Endothelial cell (in vitro differentiated cells): ENCODE results near the gene STC2. TPM values are rescaled to one million over a fixed set of nuclear protein-coding genes. Genes with fewer than 3 reads are reported as not detected.

Source experiments
- DNase-seq: peaks from one replicate; pipeline ENCODE4 v3.0.0; 2021; ENCODE audit warnings: low spot score
- H3K27ac Mint-ChIP-seq: one replicate; pipeline ENCODE4 v1.8.0; 2021; ENCODE audit warnings: mixed read lengths, inconsistent platforms; ENCODE audit not compliant: unreplicated experiment
- H3K27me3 Mint-ChIP-seq: one replicate; pipeline ENCODE4 v1.8.0; 2021; ENCODE audit warnings: mild to moderate bottlenecking, moderate library complexity, mixed read lengths, inconsistent platforms; ENCODE audit not compliant: unreplicated experiment
- H3K36me3 Mint-ChIP-seq: one replicate; pipeline ENCODE4 v1.8.0; 2021; ENCODE audit warnings: mild to moderate bottlenecking, low read depth, mixed read lengths, inconsistent platforms; ENCODE audit not compliant: unreplicated experiment
- H3K4me1 Mint-ChIP-seq: one replicate; pipeline ENCODE4 v1.8.0; 2021; ENCODE audit warnings: mild to moderate bottlenecking, mixed read lengths, inconsistent platforms; ENCODE audit not compliant: unreplicated experiment
- H3K4me3 Mint-ChIP-seq: one replicate; pipeline ENCODE4 v1.8.0; 2021; ENCODE audit warnings: mild to moderate bottlenecking, mixed read lengths, inconsistent platforms; ENCODE audit not compliant: unreplicated experiment
- H3K9me3 Mint-ChIP-seq: one replicate; pipeline ENCODE4 v1.8.0; 2021; ENCODE audit warnings: mixed read lengths, inconsistent platforms; ENCODE audit not compliant: unreplicated experiment
- CTCF ChIP-seq: fragments of 200-600 bp; sonication (generic); IDR thresholded peaks from one replicate; pipeline ENCODE4 v1.5.0; 2021; ENCODE audit warnings: antibody characterized with exemption; ENCODE audit not compliant: unreplicated experiment
- total RNA-seq: library from RNA; stranded (reverse); fragmentation: NEBNext Ultra II Directional; extraction: Animal tissue kit (Norgen Biotek cat#: 25700); gene quantifications from one replicate; pipeline ENCODE4 v1.2.1, GENCODE V29; 2021; ENCODE audit not compliant: unreplicated experiment

Gene STC2
- total RNA-seq, 1 donor from 2014 or later: 3.6 TPM

- TF ChIP-seq CTCF: no peak
- peaks cover 5% of the 10 kb centered on the region for H3K27me3 Mint-ChIP-seq
- H3K4me1 Mint-ChIP-seq: peaks cover 8% of the 10 kb centered on the region
- DNase-seq: no peak
- H3K4me3 Mint-ChIP-seq: no peak overlapping the region
- no peak overlapping the region for H3K27ac Mint-ChIP-seq
- H3K9me3 Mint-ChIP-seq: no peaks in the 10 kb centered on the region
- H3K36me3 Mint-ChIP-seq: no peaks in the 10 kb centered on the region
Observed at GRCh38 chr5:173340451-173340850, 12.2 kb upstream of the STC2 start.

- TF ChIP-seq CTCF: no peak
- DNase-seq: no peak
- Mint-ChIP-seq H3K4me1 (peaks cover 8% of the 10 kb centered on the region), H3K9me3 (no peaks in the 10 kb centered on the region), H3K36me3 (no peaks in the 10 kb centered on the region), H3K27ac (no peak overlapping the region), H3K4me3 (no peak overlapping the region), H3K27me3 (peaks cover 5% of the 10 kb centered on the region)
Observed at GRCh38 chr5:173339286-173339685, 11.1 kb upstream of the STC2 start.

- no peak for TF ChIP-seq CTCF
- Mint-ChIP-seq H3K9me3 (no peaks in the 10 kb centered on the region), H3K4me1 (peaks cover 8% of the 10 kb centered on the region), H3K27ac (no peak overlapping the region), H3K27me3 (peaks cover 5% of the 10 kb centered on the region), H3K4me3 (no peak overlapping the region), H3K36me3 (no peaks in the 10 kb centered on the region)
- DNase-seq: no peak
Observed at GRCh38 chr5:173338380-173339015, 10.3 kb upstream of the STC2 start.

GRCh38 chr5:173334808-173335207 is 6.6 kb upstream of the STC2 start:
- Mint-ChIP-seq H3K4me1 (peaks cover 3% of the 10 kb centered on the region), H3K27ac (no peak overlapping the region)

More at GRCh38 chr5:173334808-173335207, 6.6 kb upstream of the STC2 start:
- H3K4me3 Mint-ChIP-seq: no peak overlapping the region
- H3K27me3 Mint-ChIP-seq: peaks cover 8% of the 10 kb centered on the region
- no peak for DNase-seq
- no peaks in the 10 kb centered on the region for H3K9me3 Mint-ChIP-seq
- TF ChIP-seq CTCF: no peak
- no peaks in the 10 kb centered on the region for H3K36me3 Mint-ChIP-seq
